ENCODE results near the gene EHMT2.
"Not testable (repeated sequence)": the region's sequence is repeated elsewhere in the genome, so short reads cannot be mapped to it uniquely, and the experiment has no call there.

Gene EHMT2

GRCh38 chr6:31940256-31940664 lies 42.8 kb upstream of the EHMT2 start:
- in situ Hi-C loops (cut with MboI; ENCODE audit: low sequenced_read_pairs, unreplicated experiment) = no loop called here
- TF ChIP-seq CTCF (IDR thresholded peaks at IDR 0.05; ENCODE audit: borderline replicate concordance, control extremely low read depth, extremely low read depth, insufficient read depth, missing control alignments) = no peak
- DNase-seq (ENCODE audit: low spot score) = no peak

DNA sequence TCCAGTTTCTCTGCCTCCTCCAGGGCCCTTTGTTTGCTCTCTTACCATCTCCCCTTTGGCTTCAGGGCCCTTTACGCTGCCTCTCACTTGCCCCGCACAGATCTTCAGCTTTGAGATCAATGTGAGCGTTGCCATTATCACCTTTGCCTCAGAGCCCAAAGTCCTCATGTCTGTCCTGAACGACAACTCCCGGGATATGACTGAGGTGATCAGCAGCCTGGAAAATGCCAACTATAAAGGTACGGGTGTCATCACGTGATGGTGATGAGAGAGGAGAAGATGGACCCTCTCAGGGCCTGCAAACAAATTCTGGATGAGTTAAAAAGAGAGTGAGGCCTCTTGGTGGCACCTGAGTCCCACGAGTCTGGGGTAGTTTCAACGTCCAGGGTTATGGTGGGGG lies 38.3 kb upstream of the EHMT2 start:
- in situ Hi-C loops (cut with MboI; ENCODE audit: low sequenced_read_pairs, unreplicated experiment) = no loop called here
- no peak for TF ChIP-seq CTCF (IDR thresholded peaks at IDR 0.05; ENCODE audit: borderline replicate concordance, control extremely low read depth, extremely low read depth, insufficient read depth, missing control alignments)
- DNase-seq (ENCODE audit: low spot score) = no peak

- in situ Hi-C loops (cut with MboI; ENCODE audit: low sequenced_read_pairs, unreplicated experiment) = no loop called here
- no peak for TF ChIP-seq CTCF (IDR thresholded peaks at IDR 0.05; ENCODE audit: borderline replicate concordance, control extremely low read depth, extremely low read depth, insufficient read depth, missing control alignments)
These were observed 37.5 kb upstream of the EHMT2 start for GRCh38 chr6:31935021-31935420.

GRCh38 chr6:31933537-31933936 lies 36.0 kb upstream of the EHMT2 start:
- in situ Hi-C loops (cut with MboI; ENCODE audit: low sequenced_read_pairs, unreplicated experiment) = no loop called here
- DNase-seq (ENCODE audit: low spot score) = no peak
- no peak for TF ChIP-seq CTCF (IDR thresholded peaks at IDR 0.05; ENCODE audit: borderline replicate concordance, control extremely low read depth, extremely low read depth, insufficient read depth, missing control alignments)

More at GRCh38 chr6:31935021-31935420, 37.5 kb upstream of the EHMT2 start:
- DNase-seq (ENCODE audit: low spot score) = no peak

GRCh38 chr6:31932137-31932536 lies 34.6 kb upstream of the EHMT2 start:
- DNase-seq (ENCODE audit: low spot score); in situ Hi-C loops (cut with MboI; ENCODE audit: low sequenced_read_pairs, unreplicated experiment): not testable (repeated sequence)

GRCh38 chr6:31930962-31931361 lies 33.5 kb upstream of the EHMT2 start:
- in situ Hi-C loops (cut with MboI; ENCODE audit: low sequenced_read_pairs, unreplicated experiment) = no loop called here
- DNase-seq (ENCODE audit: low spot score) = no peak
- no peak for TF ChIP-seq CTCF (IDR thresholded peaks at IDR 0.05; ENCODE audit: borderline replicate concordance, control extremely low read depth, extremely low read depth, insufficient read depth, missing control alignments)

GRCh38 chr6:31928672-31928939 lies 31.1 kb upstream of the EHMT2 start:
- in situ Hi-C loops (cut with MboI; ENCODE audit: low sequenced_read_pairs, unreplicated experiment) = no loop called here
- TF ChIP-seq CTCF (IDR thresholded peaks at IDR 0.05; ENCODE audit: borderline replicate concordance, control extremely low read depth, extremely low read depth, insufficient read depth, missing control alignments) = no peak
- DNase-seq (ENCODE audit: low spot score) = no peak

All from GM13976 (cell line).